ENCODE measurements around the gene CEP112.

Gene CEP112

DNA sequence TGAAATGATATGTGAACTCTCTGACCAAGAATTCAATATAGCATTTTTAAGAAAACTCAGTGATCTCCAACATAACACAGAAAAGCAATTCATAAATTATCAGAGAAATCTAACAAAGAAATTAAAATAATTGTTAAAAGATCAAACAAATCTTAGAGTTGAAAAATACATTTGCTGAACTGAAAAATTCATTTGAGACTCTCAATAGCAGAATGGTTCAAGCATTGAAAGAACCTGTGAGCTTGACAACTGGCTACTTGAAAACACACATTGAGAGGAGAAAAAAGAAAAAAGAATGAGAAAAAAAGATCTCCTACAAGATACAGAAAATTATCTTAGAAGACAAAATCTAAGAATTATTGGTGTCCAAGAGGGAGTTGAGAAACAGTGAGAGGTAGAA, 203.5 kb downstream of the CEP112 start:
- no peak for DNase-seq (ENCODE audit: low read depth in 2 of 2)

DNA sequence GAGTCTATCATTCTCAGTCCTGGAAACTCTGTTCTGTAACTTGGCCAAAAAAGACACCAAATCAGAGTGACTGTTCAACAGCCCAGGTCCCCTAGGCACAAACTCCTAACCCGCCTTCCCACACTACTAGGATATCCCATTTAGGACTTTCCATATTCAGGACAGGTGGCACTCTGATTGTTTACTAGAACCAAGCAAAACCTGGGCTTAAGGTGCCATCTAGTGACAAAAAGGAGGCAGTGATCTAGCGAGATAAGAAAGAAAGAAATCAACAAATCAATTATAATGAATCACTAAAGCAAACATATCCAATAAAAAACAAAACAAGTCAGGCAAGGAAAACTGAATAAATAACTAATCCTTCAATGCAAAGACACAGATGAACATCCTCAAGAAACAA, 203.9 kb downstream of the CEP112 start:
- no peak for DNase-seq (ENCODE audit: low read depth in 2 of 2)

DNA sequence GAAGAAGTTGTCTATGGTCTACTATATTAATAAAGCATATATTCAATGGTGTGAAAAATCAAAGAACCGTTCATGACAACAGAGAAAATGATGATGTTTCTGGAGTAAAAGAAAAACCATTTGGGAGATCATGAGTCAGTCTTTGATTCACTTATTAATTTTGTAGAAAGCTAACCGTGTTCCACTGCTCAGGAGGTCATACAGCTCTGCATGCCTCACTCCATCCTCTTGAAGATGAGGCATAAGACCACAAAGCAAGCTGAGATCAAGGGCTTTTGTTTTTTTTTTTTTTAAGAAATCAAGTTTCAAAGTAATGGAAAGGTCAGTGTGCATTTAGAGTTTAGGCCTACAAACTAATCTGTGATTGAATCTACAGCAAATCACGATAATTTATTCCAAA, 206.4 kb downstream of the CEP112 start:
- DNase-seq (ENCODE audit: low read depth in 2 of 2): no peak

DNA sequence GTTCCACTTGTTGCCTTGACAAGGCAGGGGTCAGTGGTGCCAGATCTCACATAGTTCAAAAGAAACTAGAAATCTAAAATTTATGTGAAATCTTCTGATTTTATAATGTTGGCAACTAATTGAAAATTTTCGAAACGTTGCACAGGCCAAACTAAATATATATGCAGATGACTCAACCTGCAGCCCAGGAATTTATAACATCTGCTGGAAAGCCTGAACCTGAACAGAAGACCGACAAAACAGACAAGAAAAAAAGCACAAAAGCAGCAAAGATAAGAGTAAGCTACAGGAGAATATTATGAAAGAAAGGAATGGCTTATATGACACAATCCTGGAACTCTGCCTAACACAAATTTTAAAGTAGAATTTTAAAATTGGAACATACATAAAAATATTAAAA, 207.6 kb downstream of the CEP112 start:
- no peak for DNase-seq (ENCODE audit: low read depth in 2 of 2)

DNA sequence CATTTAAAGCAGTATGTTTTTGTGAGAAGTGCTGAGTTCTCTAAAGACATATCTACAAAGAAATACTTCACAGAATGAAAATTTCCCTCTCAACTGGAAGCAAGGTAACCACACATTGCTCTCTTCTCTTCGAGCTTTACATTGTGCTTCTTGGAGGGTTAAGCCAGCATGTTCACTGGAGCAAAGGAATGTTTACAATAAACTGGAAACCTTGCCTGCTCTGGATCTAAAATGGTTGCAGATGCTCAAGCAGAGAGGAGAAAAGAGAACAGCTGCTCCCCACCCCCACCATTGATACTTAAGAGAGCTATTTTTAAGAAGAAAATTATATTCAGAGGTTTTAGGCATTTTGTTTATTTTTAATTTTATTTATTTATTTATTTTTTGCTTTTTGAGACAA, 213.1 kb downstream of the CEP112 start:
- DNase-seq (ENCODE audit: low read depth in 2 of 2): no peak

DNA sequence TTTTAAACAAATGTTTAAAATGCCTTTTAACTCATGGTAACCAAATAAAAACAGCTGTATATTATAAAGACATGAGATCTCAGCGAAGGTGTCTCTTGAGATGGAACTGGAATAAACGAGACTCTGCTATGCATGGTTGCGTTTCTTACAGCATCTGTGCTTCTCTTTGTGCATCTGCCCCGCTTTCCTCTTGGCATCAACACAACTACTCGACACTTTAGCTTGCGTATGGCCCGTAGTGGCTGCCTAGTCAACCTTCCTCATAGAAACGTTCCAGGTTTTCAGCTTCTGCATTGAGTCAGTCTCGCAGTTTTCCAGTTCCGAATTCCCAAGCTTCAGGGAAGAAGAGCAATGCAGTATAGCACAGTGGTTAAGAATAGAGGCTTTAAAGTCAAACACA, 214.9 kb downstream of the CEP112 start:
- no peak for DNase-seq (ENCODE audit: low read depth in 2 of 2)

DNA sequence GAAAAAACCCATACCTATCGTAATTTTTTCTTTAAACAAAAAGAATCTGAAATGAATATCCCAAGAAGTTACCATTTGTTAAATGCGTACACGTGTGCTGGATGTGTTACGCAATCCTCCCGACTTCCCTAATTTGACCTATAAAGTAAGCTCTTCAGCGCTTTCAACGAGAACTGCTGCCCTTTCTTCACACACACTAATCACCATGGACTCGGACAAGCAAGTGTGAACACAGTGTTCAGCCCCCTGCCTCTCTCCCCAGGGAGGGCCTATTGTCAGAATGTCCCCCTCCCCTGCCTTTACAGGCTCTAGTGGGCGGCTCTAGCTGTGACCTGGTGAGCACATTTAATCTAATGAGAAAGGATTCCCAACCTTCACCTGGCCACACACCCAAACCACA, 216.1 kb downstream of the CEP112 start:
- no peak for DNase-seq (ENCODE audit: low read depth in 2 of 2)

DNA sequence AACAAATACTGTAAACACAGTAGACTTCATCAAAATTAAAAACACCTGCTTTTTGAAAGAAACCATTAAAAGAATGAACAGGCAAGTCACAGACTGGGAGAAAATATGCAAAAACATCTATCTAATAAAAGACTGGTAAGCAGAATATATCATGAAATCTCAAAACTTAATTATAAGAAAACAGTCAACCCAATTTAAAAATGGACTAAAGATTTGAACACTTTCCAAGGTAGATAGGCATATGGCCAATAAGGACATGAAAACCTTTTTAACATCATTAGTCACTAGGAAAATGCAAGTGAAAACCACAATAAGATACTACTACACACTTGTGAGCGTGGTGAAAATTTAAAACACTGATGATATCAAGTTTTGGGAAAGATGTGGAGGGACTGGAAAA, 218.7 kb downstream of the CEP112 start:
- DNase-seq (ENCODE audit: low read depth in 2 of 2): no peak

DNA sequence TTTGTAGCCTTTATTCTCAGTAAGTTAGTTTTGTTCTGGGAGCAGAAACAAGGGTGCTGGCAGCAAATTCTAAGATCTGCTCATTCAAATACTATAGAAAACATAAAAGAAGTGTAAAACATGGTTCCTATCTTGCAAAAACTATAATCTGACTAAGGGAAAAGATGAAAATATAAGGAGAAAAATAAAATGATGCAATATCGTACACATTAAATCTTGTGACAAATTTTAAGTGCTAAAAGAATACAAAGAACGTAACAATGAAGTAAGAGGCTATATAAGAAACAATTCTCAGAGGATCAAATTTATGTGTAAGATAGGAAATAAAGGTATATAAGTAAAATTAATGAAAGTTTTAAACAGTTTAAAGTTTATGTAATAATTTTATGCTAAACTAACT, 224.6 kb downstream of the CEP112 start:
- no peak for DNase-seq (ENCODE audit: low read depth in 2 of 2)

DNA sequence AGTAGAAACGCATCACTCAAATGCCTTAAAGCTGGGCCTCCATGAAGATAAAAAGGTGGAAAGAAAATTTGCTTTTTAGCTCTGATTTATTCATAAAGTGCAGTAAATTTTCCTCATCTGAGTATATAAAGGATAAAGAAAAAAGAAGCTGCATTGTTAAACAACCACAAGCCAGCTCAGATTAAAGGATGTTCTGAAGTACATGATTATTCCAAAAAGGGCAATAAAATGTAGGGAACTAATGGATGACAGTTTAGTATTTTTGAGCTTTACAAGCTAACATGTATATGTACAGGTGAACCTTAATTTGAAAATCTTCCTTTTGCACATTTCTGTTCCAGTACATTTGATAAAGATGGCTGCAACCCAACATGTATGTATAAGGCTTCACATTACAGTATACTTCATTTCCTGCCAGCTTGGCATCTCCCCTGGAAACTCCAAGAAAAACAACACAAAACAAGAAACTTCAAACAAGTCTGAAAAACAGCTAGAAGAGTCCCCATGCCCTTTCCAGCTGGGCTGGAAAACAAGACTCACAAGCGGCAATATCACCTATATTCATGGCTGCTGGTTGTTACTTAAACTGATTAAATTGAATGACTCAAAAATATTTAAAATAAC, 225.7 kb downstream of the CEP112 start:
- DNase-seq (ENCODE audit: low read depth in 2 of 2): no peak

DNA sequence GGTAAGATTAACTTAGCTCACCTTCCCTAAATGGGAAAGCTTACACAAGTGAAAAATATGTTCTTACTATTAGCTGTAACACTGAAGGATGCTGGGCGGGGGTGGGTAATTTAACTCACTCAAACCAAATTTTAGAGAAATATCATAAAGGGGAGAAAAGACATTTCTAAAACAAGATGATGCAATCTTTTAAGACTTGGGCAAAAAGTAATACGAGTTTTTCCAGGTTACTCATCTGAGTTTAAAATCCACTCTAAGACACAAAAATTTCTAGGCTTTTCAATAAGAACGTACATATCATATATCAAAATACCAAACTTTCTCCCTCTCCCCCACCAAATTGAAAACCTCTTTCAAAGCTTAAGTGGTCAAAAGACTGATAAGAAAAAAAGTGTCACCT, 228.8 kb downstream of the CEP112 start:
- no peak for DNase-seq (ENCODE audit: low read depth in 2 of 2)

DNA sequence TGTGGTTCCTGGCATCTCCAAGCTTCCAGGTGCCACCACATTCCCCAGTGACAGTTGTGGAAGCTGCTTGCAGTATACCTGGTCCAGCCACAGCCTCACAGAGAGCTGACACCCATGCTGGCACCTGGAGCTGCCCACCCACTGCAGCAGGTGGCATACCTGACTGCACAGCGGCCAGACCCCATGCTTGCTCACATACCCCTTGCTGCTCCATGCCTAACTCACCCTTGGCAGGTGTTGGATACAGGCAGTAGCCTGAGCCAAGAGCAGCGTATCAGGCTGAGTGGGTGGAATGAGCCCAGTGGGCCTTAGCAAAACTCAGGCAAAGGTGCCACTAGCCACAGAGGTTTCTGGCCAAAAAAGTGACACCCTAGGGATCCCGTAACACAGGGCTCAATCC, 232.3 kb downstream of the CEP112 start:
- no peak for DNase-seq (ENCODE audit: low read depth in 2 of 2)

DNA sequence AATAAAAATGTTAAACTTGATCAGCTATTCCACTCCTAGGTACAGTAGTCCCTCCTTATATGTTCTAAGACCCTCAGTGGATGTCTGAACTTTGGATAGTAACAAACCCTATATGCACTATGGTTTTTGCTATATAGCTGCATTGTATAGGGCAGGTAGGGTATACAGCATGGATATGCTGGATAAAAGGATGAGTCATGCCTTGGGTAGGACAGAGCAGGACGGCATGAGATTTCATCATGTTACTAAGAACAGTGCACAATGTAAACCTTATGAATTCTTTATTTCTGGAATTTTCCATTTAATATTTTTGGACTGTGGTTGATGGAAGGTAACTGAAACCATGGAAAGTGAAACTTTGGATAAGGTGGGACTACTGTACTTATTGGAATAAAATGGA, 235.1 kb downstream of the CEP112 start:
- DNase-seq (ENCODE audit: low read depth in 2 of 2): no peak

DNA sequence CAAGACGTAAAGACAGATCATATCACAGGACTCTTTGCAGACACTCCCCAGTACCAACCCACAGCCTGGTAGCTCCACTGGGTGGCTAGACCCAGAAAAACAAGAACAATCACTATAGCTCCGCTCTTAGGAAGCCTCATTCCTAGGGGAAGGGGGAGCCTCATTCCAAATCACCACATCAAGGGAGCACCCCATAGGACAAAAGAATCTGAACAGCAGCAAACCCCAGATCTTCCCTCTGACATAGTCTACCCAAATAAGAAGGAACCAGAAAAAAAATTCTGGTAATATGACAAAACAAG, 237.8 kb downstream of the CEP112 start:
- DNase-seq (ENCODE audit: low read depth in 2 of 2): no peak

DNA sequence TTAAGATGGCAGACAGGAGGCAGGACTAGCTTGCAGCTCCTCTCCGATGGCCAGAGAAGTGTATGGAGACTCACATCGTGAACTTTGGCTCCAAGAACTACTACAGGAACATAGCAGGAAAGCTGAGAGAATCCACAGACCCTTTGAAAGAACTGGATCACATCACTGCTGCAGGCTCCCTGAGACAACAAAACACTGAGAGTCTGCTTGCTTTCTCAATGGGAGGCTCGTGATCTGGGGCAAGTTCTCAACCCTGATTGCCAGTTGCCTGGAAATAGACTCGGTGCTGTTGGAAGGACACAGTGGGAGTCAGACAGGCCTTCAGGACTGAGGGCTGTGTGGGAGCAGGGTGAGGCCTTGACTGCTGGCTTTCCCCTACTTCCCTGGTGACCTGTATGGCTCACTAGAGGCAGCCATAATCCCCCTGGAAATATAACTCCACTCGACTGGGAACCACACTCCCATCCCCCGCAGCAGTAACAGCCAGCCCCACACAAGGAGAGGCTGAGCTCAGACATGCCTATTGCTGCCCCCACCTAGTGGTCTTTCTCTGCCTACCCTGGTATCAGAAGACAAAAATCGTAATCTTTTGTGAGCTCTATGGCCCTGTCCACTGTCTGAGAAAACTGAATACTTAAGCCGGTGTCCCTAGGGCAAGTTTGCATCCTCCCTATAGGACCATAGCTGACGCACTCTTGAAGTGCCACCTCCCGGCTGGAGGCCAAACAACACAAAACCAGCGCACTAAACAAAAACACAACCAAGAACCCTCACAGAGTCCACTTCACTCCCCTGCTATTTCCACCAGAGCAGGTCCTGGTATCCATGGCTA, 238.4 kb downstream of the CEP112 start:
- no peak for DNase-seq (ENCODE audit: low read depth in 2 of 2)

DNA sequence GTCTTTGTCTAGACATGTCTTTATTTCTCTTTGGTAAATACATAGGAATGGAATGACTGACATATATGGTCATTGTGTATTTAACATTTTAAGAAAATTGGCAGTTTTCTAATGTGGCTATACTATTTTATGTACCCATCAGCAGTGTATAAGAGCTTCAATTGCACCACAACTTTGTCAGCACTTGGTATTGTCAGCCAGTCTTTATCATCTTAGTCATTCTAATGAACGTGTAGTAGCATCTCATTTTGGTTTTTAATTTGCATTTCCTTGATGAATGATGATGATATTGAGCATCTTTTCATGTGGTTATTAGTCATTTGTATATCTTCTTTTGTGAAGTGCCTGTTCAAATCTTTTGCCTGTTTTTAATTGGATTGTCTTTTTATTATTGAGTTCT, 239.3 kb downstream of the CEP112 start:
- DNase-seq (ENCODE audit: low read depth in 2 of 2): no peak

DNA sequence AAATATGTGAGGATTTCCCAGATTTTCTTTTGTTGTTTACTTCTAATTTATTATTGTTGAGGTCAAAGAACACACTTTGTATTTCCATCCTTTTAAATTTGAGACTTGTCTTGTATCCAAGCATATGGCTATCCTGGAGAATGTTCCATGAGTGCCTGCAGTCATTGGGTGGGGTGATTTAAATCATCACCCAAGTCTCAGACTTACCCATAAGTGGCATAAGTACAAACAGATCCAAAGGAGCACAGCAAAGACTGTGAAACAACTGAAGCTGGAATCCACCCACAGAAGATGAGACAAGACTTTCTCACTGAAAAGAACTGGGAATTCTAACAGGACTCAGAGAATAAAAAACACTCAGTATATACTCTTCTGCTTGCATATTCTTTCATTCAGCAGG, 239.9 kb downstream of the CEP112 start:
- no peak for DNase-seq (ENCODE audit: low read depth in 2 of 2)

DNA sequence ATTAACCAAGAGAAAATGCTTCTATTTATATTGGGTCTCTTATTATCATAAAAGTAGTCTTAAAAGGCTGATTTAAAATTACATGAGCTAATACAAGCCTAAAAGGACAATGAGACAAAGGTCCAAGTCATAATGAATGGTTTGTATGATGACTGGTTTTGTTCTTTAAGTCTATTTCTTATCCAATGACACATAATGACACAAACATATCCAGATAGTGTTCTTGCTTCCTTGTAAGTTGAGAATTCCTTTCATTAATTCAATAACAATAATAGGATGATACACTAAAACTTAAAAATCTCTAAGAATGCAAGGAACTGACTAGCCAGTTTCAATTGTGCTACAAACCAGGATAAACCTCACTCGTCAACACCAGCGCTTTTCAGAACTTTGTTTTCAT, 244.1 kb downstream of the CEP112 start:
- DNase-seq (ENCODE audit: low read depth in 2 of 2): no peak

DNA sequence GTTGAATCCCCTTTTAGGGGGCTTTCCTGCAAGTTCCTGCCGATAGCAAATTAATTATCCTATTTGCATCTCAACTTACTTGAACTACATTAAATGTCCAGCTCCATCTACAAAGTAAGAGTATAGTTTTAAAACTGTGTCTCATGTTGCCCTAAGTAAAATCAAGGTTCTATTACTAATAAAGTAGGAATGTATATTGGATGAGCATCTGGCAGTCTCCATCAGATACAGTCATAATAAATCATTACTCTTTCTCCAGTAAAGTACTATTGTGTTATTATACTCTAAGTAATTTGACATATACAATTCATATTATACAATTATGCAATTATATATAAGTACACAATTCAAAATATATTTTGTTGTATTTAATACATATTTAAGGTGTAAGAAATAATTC, 249.3 kb downstream of the CEP112 start:
- no peak for DNase-seq (ENCODE audit: low read depth in 2 of 2)

DNA sequence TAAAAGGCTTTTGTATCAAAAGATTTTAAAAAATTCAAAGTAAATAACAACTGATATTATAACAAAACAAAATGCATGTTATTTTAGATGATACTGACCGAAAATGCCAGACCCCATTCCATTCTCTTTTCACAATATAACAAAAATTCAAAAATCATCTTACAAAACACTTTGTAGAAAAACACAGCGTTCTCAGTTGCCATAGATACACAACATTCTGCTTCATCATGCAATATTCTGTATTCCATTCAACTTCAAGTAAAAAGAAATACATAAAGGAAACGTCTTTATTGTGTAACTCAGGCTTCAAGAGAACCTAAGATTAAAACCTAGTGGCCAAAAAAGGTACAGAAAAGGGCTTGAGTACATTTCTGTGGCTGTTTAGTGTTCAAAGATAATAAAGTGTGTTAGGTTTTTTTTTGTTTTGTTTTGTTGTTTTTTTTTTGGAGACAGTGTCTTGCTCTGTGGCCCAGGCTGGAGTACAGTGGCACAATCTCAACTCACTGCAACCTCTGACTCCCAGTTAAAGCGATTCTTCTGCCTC, 250.5 kb downstream of the CEP112 start:
- DNase-seq (ENCODE audit: low read depth in 2 of 2): no peak

DNA sequence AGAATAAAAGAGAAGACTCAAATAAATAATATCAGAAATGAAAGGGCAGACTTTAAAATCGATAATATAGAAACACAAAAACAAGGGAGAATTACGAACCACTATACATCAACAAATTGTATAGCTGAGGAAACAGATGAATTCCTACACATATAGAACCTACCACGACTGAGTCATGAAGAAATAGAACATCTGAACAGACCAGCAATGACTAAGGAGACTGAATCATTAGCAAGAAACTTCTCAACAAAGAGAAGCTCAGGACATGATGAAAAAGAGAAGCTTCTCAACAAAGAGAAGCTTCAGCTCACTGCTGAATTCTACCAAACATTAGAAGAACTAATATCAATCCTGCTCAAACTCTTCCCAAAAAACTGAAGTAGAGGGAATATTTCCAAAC, 255.9 kb downstream of the CEP112 start:
- DNase-seq (ENCODE audit: low read depth in 2 of 2): no peak

DNA sequence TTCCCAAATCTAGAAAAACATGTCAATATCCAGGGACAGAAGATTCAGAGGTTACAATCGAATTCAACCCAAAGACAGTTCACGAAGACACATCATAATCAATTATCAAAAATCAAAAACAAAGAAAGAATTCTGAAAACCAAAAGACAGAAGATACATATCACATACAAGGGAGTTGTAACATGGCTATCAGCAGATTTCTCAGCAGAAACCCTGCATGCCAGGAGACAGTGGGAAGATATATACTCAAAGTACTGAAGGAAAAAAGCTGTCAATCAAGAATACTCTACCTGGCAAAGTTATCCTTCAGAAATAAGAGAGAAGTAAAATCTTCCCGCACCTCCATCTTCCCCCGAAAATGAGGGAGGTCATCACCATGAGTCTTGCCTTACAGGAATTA, 258.6 kb downstream of the CEP112 start:
- no peak for DNase-seq (ENCODE audit: low read depth in 2 of 2)

DNA sequence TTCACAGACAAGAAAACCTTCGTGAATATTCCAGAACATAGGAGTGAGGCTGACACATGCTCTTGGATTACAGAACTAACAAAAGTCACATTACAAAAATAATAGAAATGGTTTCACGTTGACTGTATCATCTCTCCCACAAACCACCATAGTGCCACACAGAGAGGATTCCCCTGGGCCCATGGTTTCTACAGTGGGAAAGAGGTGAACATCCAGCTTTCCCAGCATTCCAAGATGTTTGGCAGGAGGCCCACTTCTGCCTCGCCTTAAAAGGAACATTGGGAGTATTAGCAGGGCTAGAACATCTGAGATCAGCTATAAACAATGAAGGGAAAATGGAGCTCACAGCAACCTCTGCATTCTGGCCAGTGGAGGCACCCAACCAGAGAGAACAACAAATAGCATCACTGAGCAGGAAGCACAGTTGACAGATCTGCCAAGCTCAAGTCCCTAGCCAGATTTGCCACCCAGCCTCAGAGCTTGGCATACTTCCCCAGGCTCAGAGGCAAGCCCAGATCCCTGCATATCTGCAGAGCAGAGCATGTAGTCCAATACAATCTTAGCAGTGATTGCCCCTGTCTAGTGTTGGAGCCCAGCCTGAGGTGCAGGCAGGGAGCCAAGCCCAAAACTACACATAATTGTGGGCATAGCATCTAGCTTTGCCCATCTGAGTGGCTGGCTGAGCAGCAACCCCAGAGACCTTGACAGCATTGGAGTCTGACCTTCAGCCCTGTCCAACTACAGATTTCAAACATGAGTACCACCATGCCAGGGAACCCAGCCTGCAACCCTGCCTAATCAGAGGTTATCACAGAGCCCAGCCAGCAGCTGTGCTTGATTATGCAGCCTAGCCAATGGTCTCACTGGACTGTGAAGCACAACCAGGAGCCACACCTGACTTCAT, 260.4 kb downstream of the CEP112 start:
- DNase-seq (ENCODE audit: low read depth in 2 of 2): no peak

Measured in activated CD4-positive, alpha-beta T cell treated with anti-CD3 and anti-CD28 coated beads for 24 hours (primary cell).